Gastrocnemius medialis (tissue), 4 donors: ENCODE data around the gene KLHL11.

Source experiments
- CTCF ChIP-seq, 5 experiments: fragments of 450-650 bp in 3 of 5; fragments of 200-600 bp in 2 of 5; sonication (generic) in 2 of 5; IDR thresholded peaks in 4 of 5; conservative IDR thresholded peaks in 1 of 5; 1 replicate in 4 of 5; 2 replicates in 1 of 5; pipeline ENCODE4 v1.5.1; 2016 to 2019; ENCODE audit warnings: antibody characterized with exemption in 5 of 5, mild to moderate bottlenecking in 3 of 5, moderate library complexity in 3 of 5
- POLR2A ChIP-seq, 2 donors: fragments of 450-650 bp; IDR thresholded peaks; one replicate each; pipeline ENCODE4 v1.6.1; 2017; ENCODE audit warnings: antibody characterized with exemption in 2 of 2, mild to moderate bottlenecking in 2 of 2, moderate library complexity in 2 of 2

- no peak for TF ChIP-seq CTCF (IDR thresholded peaks at IDR 0.05 in 4 of 5, conservative IDR thresholded peaks at IDR 0.05 in 1 of 5)
- peak in 1 of 2 donors; percentile 35 for TF ChIP-seq POLR2A (IDR thresholded peaks at IDR 0.05)
Measured at GRCh38 chr17:41835800-41836549, 29.2 kb downstream of the KLHL11 start, which contains the start of gene NT5C3B.
